Fibroblast of skin of back (primary cell): ENCODE results near the gene SNX9.
"Not testable (repeated sequence)": the region's sequence is repeated elsewhere in the genome, so short reads cannot be mapped to it uniquely, and the experiment has no call there.

Experiments
- DNase-seq: peaks from one replicate; pipeline ENCODE4 v3.0.0-alpha.2; 2013

SNX9 gene

GRCh38 chr6:157831424-157832249, 8.6 kb downstream of the SNX9 start:
- no peak for DNase-seq

GRCh38 chr6:157832250-157832967, 9.4 kb downstream of the SNX9 start:
- no peak for DNase-seq

DNA sequence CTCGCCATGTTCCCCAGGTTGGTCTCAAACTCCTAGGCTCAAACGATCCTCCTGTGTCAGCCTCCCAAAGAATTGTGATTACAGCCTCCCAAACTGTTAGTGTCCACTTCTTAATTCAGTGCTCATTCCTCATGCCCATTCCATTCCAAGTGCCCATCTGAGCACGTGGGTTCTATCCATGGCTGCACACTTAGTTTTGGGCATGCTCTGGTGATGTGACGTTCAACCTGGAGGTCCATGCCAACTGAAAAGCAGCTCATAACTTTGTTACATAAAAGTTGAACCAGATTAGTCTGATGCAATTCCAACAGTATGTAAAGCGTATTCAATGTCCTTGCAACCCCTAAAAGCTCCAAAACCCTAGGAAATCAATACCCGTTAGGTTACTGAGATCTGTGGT, 11.5 kb downstream of the SNX9 start:
- DNase-seq = no peak

DNA sequence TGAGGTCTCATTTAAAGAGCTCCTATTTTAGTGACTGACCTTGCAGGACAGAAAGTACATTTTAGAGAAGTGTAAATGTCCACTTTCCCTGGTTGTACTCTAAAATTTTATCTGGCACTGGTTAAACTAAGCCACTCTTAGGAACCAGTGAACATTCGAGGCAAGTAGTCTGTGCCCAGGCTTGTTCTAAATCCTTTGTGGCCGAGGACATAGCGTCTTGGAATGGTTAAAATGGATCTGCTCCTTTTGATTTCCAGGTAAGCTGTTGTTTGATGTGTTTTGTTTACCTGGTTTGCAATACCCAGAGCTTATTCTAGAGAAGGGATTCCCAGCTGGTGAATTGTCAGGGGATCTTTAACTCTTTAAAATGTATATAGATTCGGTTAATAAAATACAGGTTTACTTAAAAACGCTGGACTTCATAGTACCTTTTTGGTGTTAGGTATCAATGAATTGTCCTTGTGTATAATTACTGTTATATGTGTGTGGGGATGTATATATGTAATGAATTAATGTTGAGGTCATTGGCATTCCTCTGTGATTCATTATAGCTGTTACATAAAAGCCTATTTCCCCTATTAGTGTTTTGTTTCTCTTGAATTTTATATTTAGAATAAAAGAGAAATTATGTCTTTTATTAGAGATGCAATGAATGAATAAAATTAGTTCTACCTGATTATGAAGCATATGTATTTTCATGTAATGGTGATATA, 15.8 kb downstream of the SNX9 start:
- DNase-seq = no peak

DNA sequence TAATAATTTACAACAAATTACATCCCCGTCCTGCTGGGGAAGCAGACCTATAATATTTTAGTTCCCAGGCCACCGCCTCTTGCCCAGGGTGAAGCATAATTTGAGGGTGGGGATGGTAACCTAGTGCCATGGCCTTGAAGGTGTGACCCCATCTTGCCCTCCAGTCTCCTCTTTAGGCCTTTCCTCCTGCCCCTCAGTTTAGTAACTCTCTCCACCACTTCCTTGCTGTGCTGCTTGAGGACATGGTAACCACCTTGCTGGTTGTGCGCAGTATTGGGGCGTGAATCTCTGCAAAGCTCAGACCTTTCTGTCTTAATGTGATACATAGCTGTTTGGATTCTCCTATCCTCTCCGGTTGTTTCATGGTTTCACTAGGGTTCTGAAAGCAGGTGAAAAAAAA, 16.6 kb downstream of the SNX9 start:
- DNase-seq = no peak

GRCh38 chr6:157840261-157840660, 17.2 kb downstream of the SNX9 start:
- no peak for DNase-seq

- peak; percentile 86 for DNase-seq
These were observed 17.7 kb downstream of the SNX9 start for GRCh38 chr6:157840776-157841175.

- no peak for DNase-seq
These were observed 18.3 kb downstream of the SNX9 start for GRCh38 chr6:157841211-157841840.

- DNase-seq = no peak
These were observed 19.2 kb downstream of the SNX9 start for GRCh38 chr6:157842212-157842611.

DNA sequence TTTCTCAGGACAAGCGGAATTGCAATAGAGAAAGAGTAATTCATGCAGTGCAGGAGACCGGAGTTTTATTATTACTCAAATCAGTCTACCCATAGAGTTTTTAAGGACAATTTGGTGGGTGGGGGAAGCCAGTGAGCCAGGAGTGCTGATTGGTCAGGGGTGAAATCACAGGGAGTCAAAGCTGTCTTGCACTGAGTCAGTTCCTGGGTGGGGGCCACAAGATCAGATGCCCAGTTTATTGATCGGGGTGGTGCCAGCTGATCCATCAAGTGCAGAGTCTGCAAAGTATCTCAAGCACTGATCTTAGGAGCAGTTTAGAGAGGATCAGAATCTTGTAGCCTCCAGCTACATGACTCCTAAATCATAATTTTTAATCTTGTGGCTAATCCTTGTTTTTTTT, 21.1 kb downstream of the SNX9 start:
- not testable (repeated sequence) for DNase-seq

- DNase-seq = peak; percentile 54
These were observed 22.6 kb downstream of the SNX9 start for GRCh38 chr6:157845493-157846259.

DNA sequence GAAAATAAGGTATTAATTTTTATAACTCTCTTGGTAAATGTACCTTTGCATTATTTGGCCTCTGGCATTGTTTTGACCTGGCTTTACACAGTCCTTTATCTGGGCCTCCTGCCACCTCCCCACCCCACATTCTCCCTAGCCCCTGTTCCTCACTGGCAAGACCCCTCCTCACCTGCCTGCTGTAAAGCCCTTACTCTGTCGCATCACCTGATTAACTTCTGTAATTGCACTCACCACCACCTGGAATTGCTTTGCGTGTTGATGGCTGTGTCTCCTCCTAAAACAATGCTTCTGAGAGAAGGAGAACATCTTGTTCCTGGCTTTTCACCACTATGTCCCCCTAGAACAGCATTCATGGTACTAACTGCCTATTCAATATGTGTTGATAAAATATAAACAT, 24.8 kb downstream of the SNX9 start:
- DNase-seq = no peak

DNA sequence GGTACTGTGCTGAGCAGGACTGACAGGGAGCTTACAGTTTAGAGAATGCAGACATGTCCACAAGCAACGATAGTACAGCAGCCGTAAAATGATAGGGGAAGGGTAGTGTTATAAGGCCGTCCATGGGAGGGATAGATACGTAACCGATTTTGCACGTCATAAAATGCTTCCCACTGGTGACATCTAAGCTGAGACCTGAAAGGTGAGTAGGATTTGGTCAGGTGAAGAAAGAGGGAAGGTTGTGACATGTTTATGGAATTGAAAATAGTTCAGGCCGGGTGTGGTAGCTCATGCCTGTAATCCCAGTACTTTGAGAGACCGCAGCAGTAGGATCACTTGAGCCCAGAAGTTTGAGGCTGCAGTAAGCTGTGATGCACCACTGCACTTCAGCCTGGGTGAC, 25.6 kb downstream of the SNX9 start:
- no peak for DNase-seq

DNA sequence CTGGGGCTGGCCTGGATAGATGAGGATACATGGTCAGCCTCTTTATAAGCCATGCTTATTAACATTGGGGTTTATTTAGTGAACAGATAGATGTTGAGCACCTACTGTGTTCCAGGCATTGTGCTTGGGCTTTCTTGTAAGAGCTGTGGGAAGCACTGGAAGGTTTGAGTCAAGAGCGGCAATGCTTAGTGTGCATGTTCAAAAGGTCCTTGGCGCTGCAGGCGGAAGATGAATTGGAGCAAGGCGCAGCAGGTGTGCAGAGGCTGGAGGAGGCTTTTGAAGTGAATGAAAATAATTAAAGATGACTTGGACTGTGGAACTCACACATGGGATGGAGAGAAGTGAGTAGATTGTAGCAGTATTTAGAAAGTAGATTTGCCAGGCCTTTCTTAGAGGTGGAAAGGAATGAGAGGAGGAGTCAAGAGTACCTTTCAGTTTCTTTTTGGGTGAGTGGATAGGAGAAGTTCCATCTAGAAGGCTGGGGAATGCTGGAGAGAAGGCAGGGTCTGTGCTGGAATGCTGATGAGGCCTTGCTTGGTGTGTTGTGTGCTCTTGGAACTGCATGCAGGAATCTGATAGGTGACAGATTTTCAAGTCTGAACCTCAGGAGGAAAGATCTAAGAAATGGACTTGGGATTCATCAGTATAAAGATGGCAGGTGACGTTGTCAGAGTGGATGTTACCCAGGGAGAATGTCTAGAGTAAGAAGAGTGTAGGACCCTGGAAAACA, 26.4 kb downstream of the SNX9 start:
- no peak for DNase-seq

GRCh38 chr6:157850030-157850429, 27.0 kb downstream of the SNX9 start:
- no peak for DNase-seq

DNA sequence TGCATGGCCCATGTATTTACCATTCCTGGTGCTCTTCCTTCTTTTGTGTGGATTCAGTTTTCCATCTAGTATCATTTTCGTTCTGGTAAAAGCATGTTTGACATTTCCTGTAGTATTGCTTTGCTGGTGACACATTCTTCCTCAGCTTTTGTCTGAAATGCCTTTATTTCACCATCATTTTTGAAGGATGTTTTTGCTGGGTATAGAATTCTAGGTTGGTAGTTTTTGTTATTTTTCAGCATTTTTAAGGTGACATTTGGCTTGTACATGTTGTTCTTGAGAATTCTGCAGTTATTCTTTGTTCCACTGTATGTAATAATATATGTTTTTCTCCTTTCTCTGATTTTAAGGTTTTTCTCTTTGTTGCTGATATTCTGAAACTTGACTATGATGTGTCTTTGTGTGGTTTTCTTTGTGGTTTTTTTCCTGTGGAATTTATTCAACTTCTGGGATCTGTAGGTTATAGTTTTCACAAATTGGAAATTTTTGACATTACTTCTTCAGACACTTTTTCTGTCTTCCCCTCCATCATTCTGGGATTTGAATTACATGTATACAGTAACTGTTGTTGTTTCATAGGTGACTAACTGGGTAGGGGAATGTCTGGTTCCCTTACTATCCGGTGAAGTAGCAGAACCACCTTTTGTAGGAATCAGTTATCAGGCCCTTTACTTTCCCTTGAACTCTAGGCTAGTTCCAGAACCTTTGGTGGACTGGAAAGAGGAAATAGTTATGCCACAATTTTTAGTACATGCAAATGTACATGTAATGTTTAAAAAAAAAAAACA, 30.2 kb downstream of the SNX9 start:
- peak; percentile 43 for DNase-seq

DNA sequence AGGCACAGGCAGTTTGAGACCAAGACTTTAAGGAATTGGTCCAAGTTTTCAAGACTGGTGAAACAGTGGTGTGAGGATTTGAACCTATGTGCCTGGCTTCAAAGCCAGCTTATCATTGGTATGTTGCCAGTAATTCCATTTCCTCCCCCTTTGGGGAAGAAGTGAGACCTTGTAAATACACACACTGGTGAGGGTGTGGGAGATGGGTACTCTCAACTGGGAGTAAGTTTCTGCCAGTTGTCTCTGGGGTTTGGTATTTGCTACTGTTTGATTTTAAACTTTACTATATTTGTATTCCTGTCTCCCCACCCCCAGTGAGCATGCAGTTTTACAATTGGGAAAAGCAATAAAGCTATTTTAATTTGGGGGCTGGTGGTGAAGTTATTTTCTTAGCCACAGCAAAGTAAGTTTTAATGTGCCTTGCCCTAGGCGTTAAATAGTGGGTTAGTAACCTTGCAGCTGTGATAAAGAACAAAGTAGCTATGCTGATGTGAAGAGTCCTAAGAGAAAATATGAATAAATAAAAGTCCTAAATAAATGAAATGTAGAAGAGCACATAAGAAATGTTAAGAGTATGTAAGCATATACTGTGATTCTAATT, 31.0 kb downstream of the SNX9 start:
- DNase-seq = no peak

DNA sequence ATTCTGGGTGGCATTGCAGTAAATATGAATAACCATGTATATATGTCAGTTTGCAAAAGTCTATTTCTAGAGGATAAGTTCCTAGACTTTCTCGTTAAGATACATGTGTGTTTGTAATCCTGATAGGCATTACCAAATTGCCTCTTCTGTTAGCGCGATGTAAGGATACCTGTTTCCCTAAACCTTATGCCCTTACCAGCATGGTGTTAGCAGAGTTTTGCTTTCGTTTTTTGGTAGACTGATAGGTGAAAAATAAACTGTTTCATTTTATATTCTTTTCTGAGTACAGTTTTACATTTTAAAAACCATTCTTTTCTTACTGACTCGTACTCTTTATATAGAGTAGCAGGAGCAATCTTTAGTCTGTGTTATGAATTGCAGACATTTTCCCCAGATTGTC, 32.3 kb downstream of the SNX9 start:
- DNase-seq = no peak

DNA sequence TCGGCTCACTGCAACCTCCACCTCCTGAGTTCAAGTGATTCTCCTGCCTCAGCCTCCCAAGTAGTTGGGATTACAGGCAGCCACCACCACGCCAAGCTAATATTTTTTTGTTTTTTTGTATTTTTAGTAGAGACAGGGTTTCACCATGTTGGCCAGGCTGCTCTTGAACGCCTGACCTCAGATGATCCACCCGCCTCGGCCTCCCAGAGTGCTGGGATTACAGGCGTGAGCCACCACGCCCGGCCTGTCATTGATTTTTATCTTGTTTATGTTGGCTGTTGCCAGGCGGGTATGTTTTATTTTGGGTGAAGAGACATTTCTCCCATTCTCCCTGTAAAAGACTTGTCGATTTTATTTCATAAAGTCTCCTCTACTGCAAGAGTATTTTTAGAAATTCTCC, 32.8 kb downstream of the SNX9 start:
- peak; percentile 32 for DNase-seq

DNA sequence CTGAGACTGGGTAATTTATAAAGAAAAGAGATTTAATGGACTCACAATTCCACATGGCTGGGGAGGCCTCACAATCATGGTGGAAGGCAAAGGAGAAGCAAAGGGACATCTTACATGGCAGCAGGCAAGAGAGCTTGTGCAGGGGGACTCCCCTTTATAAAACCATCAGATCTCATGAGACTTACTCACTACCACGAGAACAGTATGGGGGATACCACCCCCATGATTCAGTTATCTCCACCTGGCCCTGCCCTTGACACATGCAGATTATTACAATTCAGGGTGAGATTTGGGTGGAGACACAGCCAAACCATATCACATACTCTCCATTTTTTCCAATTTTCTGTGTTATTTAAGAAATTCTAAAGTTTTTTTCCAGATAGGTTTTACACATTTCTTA, 35.6 kb downstream of the SNX9 start:
- DNase-seq = not testable (repeated sequence)
